ENCODE data around the gene PLCG2. TPM values are rescaled to one million over a fixed set of nuclear protein-coding genes. Genes with fewer than 3 reads are reported as not detected.

The PLCG2 gene
- total RNA-seq, 1 experiment from 2014 or later, result 6.0 TPM

DNA sequence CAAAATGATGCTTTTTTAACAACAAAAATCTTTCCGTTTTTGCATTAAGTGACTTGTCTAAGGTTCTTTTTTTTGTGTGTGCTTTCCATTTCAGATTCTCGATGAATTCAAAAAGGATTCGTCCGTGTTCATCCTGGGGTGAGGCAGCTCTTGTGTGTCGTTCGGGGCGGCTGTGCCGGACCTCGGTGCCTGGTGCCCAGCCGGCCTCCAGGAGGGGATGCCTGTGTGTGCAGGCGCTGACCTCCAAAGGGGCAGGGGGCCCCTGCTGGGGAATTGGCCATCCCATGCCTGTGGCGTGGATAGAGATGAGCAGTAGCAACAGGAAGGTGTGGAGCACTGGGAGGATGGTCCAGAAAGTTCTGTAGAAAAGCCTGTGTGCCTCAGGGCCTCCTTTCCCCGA lies 101.7 kb downstream of the PLCG2 start:
- DNase-seq, result no peak
- no peak overlapping the region for H2BK5ac ChIP-seq (ENCODE audit: insufficient read length, low read length)
- no peak overlapping the region for H3K27ac ChIP-seq (ENCODE audit: insufficient read length, low read depth, low read length)
- H3K9ac ChIP-seq (ENCODE audit: extremely low read depth, insufficient read length, low read length), result no peak overlapping the region
- H4K8ac ChIP-seq (replicated peaks; ENCODE audit: insufficient read length, low read depth, low read length), result no peak overlapping the region
- peaks cover 2% of the 10 kb centered on the region for H4K20me1 ChIP-seq (ENCODE audit: control insufficient read depth, insufficient read depth, insufficient read length)
- no peaks in the 10 kb centered on the region for H3K9me3 ChIP-seq (ENCODE audit: control insufficient read depth, low read depth, low read length)
- no peaks in the 10 kb centered on the region for H3K27me3 ChIP-seq (ENCODE audit: insufficient read depth, low read length)
- H3K56ac ChIP-seq (ENCODE audit: insufficient read length, low read depth, low read length), result no peak overlapping the region
- H2BK120ac ChIP-seq (ENCODE audit: low read depth, low read length, poor library complexity, severe bottlenecking), result no peak overlapping the region
- H3K9me3 Mint-ChIP-seq, result no peaks in the 10 kb centered on the region
- TF ChIP-seq, protein P1, sequence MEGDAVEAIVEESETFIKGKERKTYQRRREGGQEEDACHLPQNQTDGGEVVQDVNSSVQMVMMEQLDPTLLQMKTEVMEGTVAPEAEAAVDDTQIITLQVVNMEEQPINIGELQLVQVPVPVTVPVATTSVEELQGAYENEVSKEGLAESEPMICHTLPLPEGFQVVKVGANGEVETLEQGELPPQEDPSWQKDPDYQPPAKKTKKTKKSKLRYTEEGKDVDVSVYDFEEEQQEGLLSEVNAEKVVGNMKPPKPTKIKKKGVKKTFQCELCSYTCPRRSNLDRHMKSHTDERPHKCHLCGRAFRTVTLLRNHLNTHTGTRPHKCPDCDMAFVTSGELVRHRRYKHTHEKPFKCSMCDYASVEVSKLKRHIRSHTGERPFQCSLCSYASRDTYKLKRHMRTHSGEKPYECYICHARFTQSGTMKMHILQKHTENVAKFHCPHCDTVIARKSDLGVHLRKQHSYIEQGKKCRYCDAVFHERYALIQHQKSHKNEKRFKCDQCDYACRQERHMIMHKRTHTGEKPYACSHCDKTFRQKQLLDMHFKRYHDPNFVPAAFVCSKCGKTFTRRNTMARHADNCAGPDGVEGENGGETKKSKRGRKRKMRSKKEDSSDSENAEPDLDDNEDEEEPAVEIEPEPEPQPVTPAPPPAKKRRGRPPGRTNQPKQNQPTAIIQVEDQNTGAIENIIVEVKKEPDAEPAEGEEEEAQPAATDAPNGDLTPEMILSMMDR (conservative IDR thresholded peaks at IDR 0.05), result no peak
- H2AK5ac ChIP-seq (ENCODE audit: insufficient read length, low read length), result no peak overlapping the region
- no peak overlapping the region for H3K4me3 Mint-ChIP-seq
- H3T11ph ChIP-seq (ENCODE audit: low read length), result no peak overlapping the region
- H3K18ac ChIP-seq (ENCODE audit: insufficient read length, low read depth, low read length), result no peak overlapping the region
- H4K5ac ChIP-seq (ENCODE audit: insufficient read length, low read depth, low read length), result no peak overlapping the region
- no peaks in the 10 kb centered on the region for H3K23me2 ChIP-seq (ENCODE audit: insufficient read length, low read depth, low read length, poor library complexity, severe bottlenecking)
- H3K4me1 ChIP-seq (ENCODE audit: insufficient read depth, low read length), result peaks cover 11% of the 10 kb centered on the region; the same call in 1 of the 2 replicates
- H3K4me2 ChIP-seq (ENCODE audit: insufficient read depth, insufficient read length, low read length), result no peak overlapping the region
- H3K4ac ChIP-seq (ENCODE audit: low read depth, low read length), result no peak overlapping the region
- no peak overlapping the region for H3K23ac ChIP-seq (ENCODE audit: insufficient read length, low read depth, low read length)
- no peak overlapping the region for H2BK20ac ChIP-seq (ENCODE audit: low read depth, low read length, poor library complexity, severe bottlenecking)
- no peak overlapping the region for H3K14ac ChIP-seq (ENCODE audit: insufficient read depth, low read length)
- H3K27me3 Mint-ChIP-seq (ENCODE audit: low read depth), result no peaks in the 10 kb centered on the region
- H2BK12ac ChIP-seq (ENCODE audit: insufficient read length, low read depth, low read length), result no peak overlapping the region
- WGBS (ENCODE audit: extremely low coverage, insufficient read length, low lambda C conversion rate), result no CpG with 5 or more reads among the region's 13 CpGs
- no peak overlapping the region for H4K91ac ChIP-seq (ENCODE audit: insufficient read length, low read depth, low read length)
- H3K79me1 ChIP-seq (ENCODE audit: insufficient read depth, low read depth, low read length, poor library complexity, severe bottlenecking), result no peaks in the 10 kb centered on the region
- peaks cover 14 to 22% of the 10 kb centered on the region in 2 experiments for H3K4me1 Mint-ChIP-seq
- H3K27ac Mint-ChIP-seq, result no peak overlapping the region
- H3K36me3 Mint-ChIP-seq (ENCODE audit: insufficient read depth in 1 of 3, low read depth in 3 of 3), result no peaks in the 10 kb centered on the region
- no peaks in the 10 kb centered on the region for H3K79me2 ChIP-seq (ENCODE audit: insufficient read depth, low read length)
- H2BK15ac ChIP-seq (ENCODE audit: low read depth, low read length), result no peak overlapping the region
- no peak overlapping the region for H2AFZ ChIP-seq (ENCODE audit: low read length)
